Keratinocyte (primary cell): Measurements from ENCODE around the gene APOM. TPM values are rescaled to one million over a fixed set of nuclear protein-coding genes. Genes with fewer than 3 reads are reported as not detected.

Experiments used
- DNase-seq: peaks from one replicate; pipeline ENCODE4 v3.0.0-alpha.2; 2011; ENCODE audit warnings: low read depth, missing footprints, low spot score
- FAIRE-seq: peaks from 2 replicates; lab custom pipeline; 2011; peaks lifted over from hg19 to GRCh38; lab: Jason Lieb, UNC
- H2AFZ ChIP-seq: 2 replicates; pipeline ENCODE4 v1.6.0; 2012; ENCODE audit warnings: low read length, control low read depth, inconsistent platforms; ENCODE audit not compliant: control insufficient read depth
- H3K27ac ChIP-seq: 2 replicates; pipeline ENCODE4 v1.5.1; 2011; ENCODE audit warnings: low read length; ENCODE audit not compliant: control insufficient read depth, insufficient read depth
- H3K27me3 ChIP-seq: 3 replicates; pipeline ENCODE4 v1.6.0; 2011; ENCODE audit warnings: low read length; ENCODE audit not compliant: control insufficient read depth, insufficient read depth; ENCODE audit errors: extremely low read depth
- H3K36me3 ChIP-seq, 2 experiments: 2 replicates in 1 of 2; 3 replicates in 1 of 2; pipeline ENCODE4 v1.5.1; 2011; ENCODE audit warnings: low read length in 2 of 2, mild to moderate bottlenecking in 1 of 2; ENCODE audit not compliant: control insufficient read depth in 2 of 2, insufficient read depth in 2 of 2; ENCODE audit errors: extremely low read depth in 1 of 2
- H3K4me1 ChIP-seq: 3 replicates; pipeline ENCODE4 v1.5.1; 2011; ENCODE audit warnings: low read length; ENCODE audit not compliant: control insufficient read depth, insufficient read depth; ENCODE audit errors: extremely low read depth
- H3K4me2 ChIP-seq: 3 replicates; pipeline ENCODE4 v1.6.0; 2011; ENCODE audit warnings: low read depth, low read length; ENCODE audit not compliant: control insufficient read depth, insufficient read depth; ENCODE audit errors: extremely low read depth
- H3K4me3 ChIP-seq, 3 experiments: fragments of 200-600 bp in 1 of 3; sonication (generic) in 1 of 3; 2 replicates in 2 of 3; 3 replicates in 1 of 3; pipeline ENCODE4 v1.5.1; 2011 to 2016; ENCODE audit warnings: low read length in 3 of 3, mild to moderate bottlenecking in 3 of 3, control low read depth in 2 of 3, inconsistent platforms in 1 of 3, low read depth in 1 of 3, mixed read lengths in 1 of 3, mixed run types in 1 of 3, moderate library complexity in 1 of 3; ENCODE audit not compliant: control insufficient read depth in 2 of 3, insufficient read depth in 2 of 3; ENCODE audit errors: extremely low read depth in 1 of 3
- H3K79me2 ChIP-seq: 2 replicates; pipeline ENCODE4 v1.6.0; 2012; ENCODE audit warnings: low read length; ENCODE audit not compliant: control insufficient read depth, insufficient read depth
- H3K9ac ChIP-seq: 3 replicates; pipeline ENCODE4 v1.6.0; 2011; ENCODE audit warnings: low read length; ENCODE audit not compliant: control insufficient read depth, insufficient read depth; ENCODE audit errors: extremely low read depth
- H3K9me1 ChIP-seq: 3 replicates; pipeline ENCODE4 v1.6.0; 2011; ENCODE audit warnings: low read length; ENCODE audit not compliant: control insufficient read depth, insufficient read depth; ENCODE audit errors: extremely low read depth
- H3K9me3 ChIP-seq: 2 replicates; pipeline ENCODE4 v1.5.1; 2012; ENCODE audit warnings: low read depth, low read length; ENCODE audit not compliant: control insufficient read depth
- H4K20me1 ChIP-seq: 3 replicates; pipeline ENCODE4 v1.6.0; 2011; ENCODE audit warnings: low read length; ENCODE audit not compliant: control insufficient read depth, insufficient read depth; ENCODE audit errors: extremely low read depth
- EZH2 ChIP-seq: IDR thresholded peaks from one replicate; pipeline ENCODE4 v1.6.1; 2012; ENCODE audit warnings: inconsistent platforms, mild to moderate bottlenecking, low read length, moderate library complexity
- dilution Hi-C: fragments of 300-500 bp; cut with MboI; formaldehyde crosslinking; loops from one replicate; pipeline ENCODE4 v1.7.0; 2020; ENCODE audit warnings: low sequenced_read_pairs; ENCODE audit not compliant: extremely low pct_ligation_motif_present
- polyA plus RNA-seq, 5 experiments: library from polyadenylated mRNA; depleted of rRNA in 3 of 5; stranded (reverse) in 3 of 5; stranded (forward) in 1 of 5; unstranded in 1 of 5; fragments of >200 nt; gene quantifications; 1 replicate in 1 of 5; 2 replicates in 3 of 5; 3 replicates in 1 of 5; pipeline versions ENCODE4 v1.2.1 to v1.2.3, GENCODE V29; 2011 to 2012; ENCODE audit warnings: missing spikeins in 2 of 5, low read depth in 1 of 5, low replicate concordance in 1 of 5
- TF ChIP-seq, protein P1 (sequence below), 3 experiments: IDR thresholded peaks in 1 of 3; conservative IDR thresholded peaks in 1 of 3; optimal IDR thresholded peaks in 1 of 3; 2 replicates in 2 of 3; 3 replicates in 1 of 3; pipeline versions ENCODE3 to v1.5.1; 2011; ENCODE audit warnings: low read length in 3 of 3, mild to moderate bottlenecking in 3 of 3, moderate library complexity in 2 of 3, control low read depth in 1 of 3, inconsistent platforms in 1 of 3; ENCODE audit not compliant: insufficient read depth in 2 of 3; ENCODE audit errors: extremely low read depth in 1 of 3

The APOM gene
- polyA plus RNA-seq, 1 donor (not counting 4 experiments of a cell fraction or from before 2014, with no cell fraction given), result 1.4 TPM

- Histone ChIP-seq H3K4me1 (peaks cover 7% of the 10 kb centered on the region), H2AFZ (no peak overlapping the region), H3K27ac (no peak overlapping the region), H4K20me1 (no peaks in the 10 kb centered on the region), H3K9ac (no peak overlapping the region), H3K4me3 (no peak overlapping the region), H3K27me3 (no peaks in the 10 kb centered on the region), H3K36me3 (peaks cover 7 to 11% of the 10 kb centered on the region in 2 experiments), H3K9me3 (no peaks in the 10 kb centered on the region), H3K9me1 (no peaks in the 10 kb centered on the region), H3K4me2 (no peak overlapping the region), H3K79me2 (no peaks in the 10 kb centered on the region)
- FAIRE-seq (no peak), DNase-seq (no peak)
- dilution Hi-C loops, result no loop called here
- TF ChIP-seq, protein P1, sequence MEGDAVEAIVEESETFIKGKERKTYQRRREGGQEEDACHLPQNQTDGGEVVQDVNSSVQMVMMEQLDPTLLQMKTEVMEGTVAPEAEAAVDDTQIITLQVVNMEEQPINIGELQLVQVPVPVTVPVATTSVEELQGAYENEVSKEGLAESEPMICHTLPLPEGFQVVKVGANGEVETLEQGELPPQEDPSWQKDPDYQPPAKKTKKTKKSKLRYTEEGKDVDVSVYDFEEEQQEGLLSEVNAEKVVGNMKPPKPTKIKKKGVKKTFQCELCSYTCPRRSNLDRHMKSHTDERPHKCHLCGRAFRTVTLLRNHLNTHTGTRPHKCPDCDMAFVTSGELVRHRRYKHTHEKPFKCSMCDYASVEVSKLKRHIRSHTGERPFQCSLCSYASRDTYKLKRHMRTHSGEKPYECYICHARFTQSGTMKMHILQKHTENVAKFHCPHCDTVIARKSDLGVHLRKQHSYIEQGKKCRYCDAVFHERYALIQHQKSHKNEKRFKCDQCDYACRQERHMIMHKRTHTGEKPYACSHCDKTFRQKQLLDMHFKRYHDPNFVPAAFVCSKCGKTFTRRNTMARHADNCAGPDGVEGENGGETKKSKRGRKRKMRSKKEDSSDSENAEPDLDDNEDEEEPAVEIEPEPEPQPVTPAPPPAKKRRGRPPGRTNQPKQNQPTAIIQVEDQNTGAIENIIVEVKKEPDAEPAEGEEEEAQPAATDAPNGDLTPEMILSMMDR (optimal IDR thresholded peaks at IDR 0.05 in 1 of 3, IDR thresholded peaks at IDR 0.05 in 1 of 3, conservative IDR thresholded peaks at IDR 0.05 in 1 of 3; ENCODE audit: extremely low read depth in 1 of 3, insufficient read depth in 2 of 3, low read length in 3 of 3), result no peak
- no peak for TF ChIP-seq EZH2
Measured at GRCh38 chr6:31676322-31676903, 20.7 kb downstream of the APOM start.

DNA sequence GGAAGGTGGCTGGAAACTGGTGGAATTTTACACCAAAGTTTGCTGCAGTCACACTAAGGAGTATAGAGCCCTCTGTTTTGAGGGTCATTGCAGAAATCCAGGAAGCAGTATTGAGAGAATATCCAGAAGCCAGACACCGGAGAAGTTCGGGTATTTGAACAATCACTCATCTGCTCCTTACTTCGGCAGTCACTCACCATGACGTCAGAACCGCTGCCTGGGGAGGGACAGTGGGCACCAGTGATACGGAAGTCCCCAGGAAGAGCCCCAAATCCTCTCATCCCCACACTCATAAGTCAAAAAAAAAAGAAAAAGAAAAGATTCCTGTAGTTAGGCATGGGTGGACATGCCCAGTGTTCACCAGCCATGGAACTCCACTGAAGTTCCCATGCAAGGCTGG is 21.2 kb downstream of the APOM start:
- H3K4me3 ChIP-seq, result no peak overlapping the region
- H3K9ac ChIP-seq, result no peak overlapping the region
- peaks cover 2 to 6% of the 10 kb centered on the region in 2 experiments for H3K36me3 ChIP-seq
- DNase-seq, result no peak
- no peaks in the 10 kb centered on the region for H3K9me1 ChIP-seq
- H3K4me2 ChIP-seq, result no peak overlapping the region
- dilution Hi-C loops, result no loop called here
- H3K4me1 ChIP-seq, result peaks cover 11% of the 10 kb centered on the region
- TF ChIP-seq, protein P1 (optimal IDR thresholded peaks at IDR 0.05 in 1 of 3, IDR thresholded peaks at IDR 0.05 in 1 of 3, conservative IDR thresholded peaks at IDR 0.05 in 1 of 3; ENCODE audit: extremely low read depth in 1 of 3, insufficient read depth in 2 of 3, low read length in 3 of 3), result no peak
- no peaks in the 10 kb centered on the region for H4K20me1 ChIP-seq
- no peak overlapping the region for H2AFZ ChIP-seq
- no peak for FAIRE-seq
- H3K27me3 ChIP-seq, result no peaks in the 10 kb centered on the region
- no peaks in the 10 kb centered on the region for H3K9me3 ChIP-seq
- no peak overlapping the region for H3K27ac ChIP-seq
- H3K79me2 ChIP-seq, result no peaks in the 10 kb centered on the region
